Inflammatory macrophage treated with lipopolysaccharide for 1 hour (primary cell): Measurements from ENCODE around the gene NCOA1.
A peak's percentile ranks its signal among the peaks of the same experiment; 100 is the strongest.
"Not testable (repeated sequence)": the region's sequence is repeated elsewhere in the genome, so short reads cannot be mapped to it uniquely, and the experiment has no call there.

ENCODE experiments used
- DNase-seq, 2 donors: peaks; one replicate each; pipeline ENCODE4 v3.0.0-alpha.2; 2020 to 2022

Gene NCOA1

GRCh38 chr2:24508878-24509277, 17.8 kb downstream of the NCOA1 start:
- peak in 1 of 2 donors; percentile 33 for DNase-seq

GRCh38 chr2:24509425-24509824, 18.4 kb downstream of the NCOA1 start:
- DNase-seq: no peak

- no peak for DNase-seq
These were observed 18.8 kb downstream of the NCOA1 start for GRCh38 chr2:24509840-24510239.

GRCh38 chr2:24510771-24511170, 19.7 kb downstream of the NCOA1 start:
- peak; percentile 33 to 60 for DNase-seq

- no peak for DNase-seq
These were observed 20.1 kb downstream of the NCOA1 start for GRCh38 chr2:24511198-24511597.

- DNase-seq: no peak
These were observed 20.8 kb downstream of the NCOA1 start for GRCh38 chr2:24511894-24512293.

- DNase-seq: no peak
These were observed 21.4 kb downstream of the NCOA1 start for GRCh38 chr2:24512404-24512803.

- DNase-seq: no peak
These were observed 21.8 kb downstream of the NCOA1 start for GRCh38 chr2:24512831-24513230.

- DNase-seq: peak; percentile 30 to 57
These were observed 22.4 kb downstream of the NCOA1 start for GRCh38 chr2:24513281-24514071.

- no peak for DNase-seq
These were observed 23.8 kb downstream of the NCOA1 start for GRCh38 chr2:24514820-24515219.

GRCh38 chr2:24515335-24515734, 24.3 kb downstream of the NCOA1 start:
- DNase-seq: no peak

GRCh38 chr2:24515831-24516230, 24.8 kb downstream of the NCOA1 start:
- DNase-seq: peak; percentile 38 to 47

- no peak for DNase-seq
These were observed 26.2 kb downstream of the NCOA1 start for GRCh38 chr2:24517247-24517646.

GRCh38 chr2:24520175-24520574, 29.1 kb downstream of the NCOA1 start:
- DNase-seq: no peak

- no peak for DNase-seq
These were observed 30.3 kb downstream of the NCOA1 start for GRCh38 chr2:24521162-24521857.

- DNase-seq: no peak
These were observed 31.1 kb downstream of the NCOA1 start for GRCh38 chr2:24521975-24522639.

GRCh38 chr2:24527536-24527935, 36.5 kb downstream of the NCOA1 start:
- DNase-seq: no peak

- no peak for DNase-seq
These were observed 39.7 kb downstream of the NCOA1 start for GRCh38 chr2:24530796-24531195.

- not testable (repeated sequence) for DNase-seq
These were observed 40.6 kb downstream of the NCOA1 start for GRCh38 chr2:24531610-24532009.

- DNase-seq: not testable (repeated sequence)
These were observed 41.0 kb downstream of the NCOA1 start for GRCh38 chr2:24532057-24532456.

GRCh38 chr2:24533574-24533973, 42.5 kb downstream of the NCOA1 start:
- not testable (repeated sequence) for DNase-seq

- peak in 1 of 2 donors; percentile 14 for DNase-seq
These were observed 47.7 kb downstream of the NCOA1 start for GRCh38 chr2:24538720-24539119.

- no peak for DNase-seq
These were observed 48.2 kb downstream of the NCOA1 start for GRCh38 chr2:24539258-24539657.

- no peak for DNase-seq
These were observed 49.0 kb downstream of the NCOA1 start for GRCh38 chr2:24540011-24540477.
